H1 (cell line): ENCODE measurements around the gene CYREN. TPM values are rescaled to one million over a fixed set of nuclear protein-coding genes. Genes with fewer than 3 reads are reported as not detected.

Experiments
- CTCF ChIA-PET: fragments of 300-600 bp; sonication (Branson Sonifier 250); formaldehyde crosslinking; loops from one replicate; lab custom pipeline; 2021; ENCODE audit not compliant: partially characterized antibody; lab: Charles Lee
- POLR2A ChIA-PET: fragments of 300-600 bp; sonication (Branson Sonifier 250); formaldehyde crosslinking; loops from one replicate; lab custom pipeline; 2021; ENCODE audit warnings: inconsistent platforms; ENCODE audit not compliant: partially characterized antibody; lab: Charles Lee
- DNase-seq, 2 experiments: peaks; one replicate each; pipeline versions ENCODE4 v3.0.0 to v3.0.0-alpha.2; 2010 to 2022; ENCODE audit warnings: low spot score in 2 of 2, low read depth in 1 of 2, mixed read lengths in 1 of 2
- FAIRE-seq: peaks from 2 replicates; lab custom pipeline; 2011; peaks lifted over from hg19 to GRCh38; lab: Jason Lieb, UNC
- H2AFZ ChIP-seq: 2 replicates; pipeline ENCODE4 v1.8.1; 2012; ENCODE audit warnings: low read length, inconsistent platforms
- H2AK5ac ChIP-seq: 2 replicates; pipeline ENCODE4 v1.6.1; 2013; ENCODE audit warnings: low read depth, low read length
- H2BK120ac ChIP-seq: replicated peaks from 2 replicates; pipeline ENCODE3; 2013; ENCODE audit warnings: low read depth, low read length, inconsistent platforms
- H2BK12ac ChIP-seq: 2 replicates; pipeline ENCODE4 v1.6.1; 2013; ENCODE audit warnings: low read depth, low read length
- H2BK15ac ChIP-seq: 2 replicates; pipeline ENCODE4 v1.6.1; 2013; ENCODE audit warnings: low read length
- H2BK20ac ChIP-seq: 2 replicates; pipeline ENCODE4 v1.6.1; 2013; ENCODE audit warnings: low read length
- H2BK5ac ChIP-seq: 2 replicates; pipeline ENCODE4 v1.6.1; 2013; ENCODE audit warnings: low read depth, low read length
- H3K14ac ChIP-seq: 2 replicates; pipeline ENCODE4 v1.6.1; 2013; ENCODE audit warnings: inconsistent platforms; ENCODE audit not compliant: insufficient read length
- H3K18ac ChIP-seq: 2 replicates; pipeline ENCODE4 v1.6.1; 2013; ENCODE audit warnings: low read length; ENCODE audit errors: extremely low read depth
- H3K23ac ChIP-seq: 2 replicates; pipeline ENCODE4 v1.6.1; 2013; ENCODE audit warnings: inconsistent platforms; ENCODE audit not compliant: insufficient read length
- H3K23me2 ChIP-seq: 2 replicates; pipeline ENCODE4 v1.6.1; 2013; ENCODE audit warnings: low read depth, low read length
- H3K27ac ChIP-seq: 2 replicates; pipeline ENCODE4 v1.6.1; 2011; ENCODE audit warnings: low read depth, low read length, inconsistent platforms
- H3K27me3 ChIP-seq, 4 experiments: replicated peaks in 1 of 4; 1 replicate in 1 of 4; 2 replicates in 3 of 4; pipeline versions ENCODE4 v1.6.1 to v1.8.1; 2011 to 2013; ENCODE audit warnings: low read length in 3 of 4, mild to moderate bottlenecking in 3 of 4, inconsistent platforms in 2 of 4, mixed read lengths in 2 of 4, moderate library complexity in 1 of 4; ENCODE audit not compliant: control insufficient read depth in 3 of 4, insufficient read depth in 3 of 4; ENCODE audit errors: extremely low read depth in 1 of 4
- H3K36me3 ChIP-seq, 4 experiments: 2 replicates each; pipeline versions ENCODE4 v1.6.1 to v1.8.1; 2011 to 2013; ENCODE audit warnings: mild to moderate bottlenecking in 4 of 4, low read length in 3 of 4, moderate library complexity in 2 of 4, control low read depth in 1 of 4, inconsistent platforms in 1 of 4; ENCODE audit not compliant: insufficient read depth in 4 of 4, control insufficient read depth in 2 of 4
- H3K4ac ChIP-seq: replicated peaks from 2 replicates; pipeline ENCODE3; 2013; ENCODE audit warnings: low read length, low read depth, mixed read lengths, inconsistent platforms; ENCODE audit not compliant: insufficient read length
- H3K4me1 ChIP-seq, 4 experiments: replicated peaks in 1 of 4; 1 replicate in 1 of 4; 2 replicates in 3 of 4; pipeline versions ENCODE4 v1.6.1 to v1.8.1; 2011 to 2013; ENCODE audit warnings: low read length in 3 of 4, inconsistent platforms in 2 of 4, mixed read lengths in 1 of 4; ENCODE audit not compliant: insufficient read depth in 4 of 4, control insufficient read depth in 3 of 4
- H3K4me2 ChIP-seq, 2 experiments: 2 replicates each; pipeline versions ENCODE4 v1.6.1 to v1.8.1; 2011 to 2013; ENCODE audit warnings: low read depth in 2 of 2, low read length in 2 of 2, control low read depth in 1 of 2, inconsistent platforms in 1 of 2, mild to moderate bottlenecking in 1 of 2; ENCODE audit not compliant: insufficient read depth in 1 of 2
- H3K4me3 ChIP-seq, 4 experiments: fragments of 200-600, 300-600 bp in 1 of 4; sonication (generic), shearing (Covaris generic), sonication (Bioruptor Twin) in 1 of 4; 2 replicates each; pipeline versions ENCODE4 v1.5.1 to v1.8.1; 2011 to 2016; ENCODE audit warnings: low read length in 4 of 4, low read depth in 3 of 4, control low read depth in 2 of 4, inconsistent platforms in 2 of 4, mild to moderate bottlenecking in 2 of 4, mixed read lengths in 1 of 4, moderate library complexity in 1 of 4; ENCODE audit not compliant: insufficient read depth in 2 of 4; ENCODE audit errors: extremely low read depth in 1 of 4
- H3K56ac ChIP-seq: replicated peaks from 2 replicates; pipeline ENCODE3; 2013; ENCODE audit warnings: low read depth, mild to moderate bottlenecking, mixed read lengths, low read length, inconsistent platforms; ENCODE audit not compliant: insufficient read length
- H3K79me1 ChIP-seq: 2 replicates; pipeline ENCODE4 v1.6.1; 2013; ENCODE audit warnings: low read depth, low read length, control low read depth
- H3K79me2 ChIP-seq, 2 experiments: 2 replicates each; pipeline versions ENCODE4 v1.6.1 to v1.8.1; 2012 to 2013; ENCODE audit warnings: low read length in 2 of 2, mild to moderate bottlenecking in 2 of 2, inconsistent platforms in 1 of 2; ENCODE audit not compliant: insufficient read depth in 2 of 2, control insufficient read depth in 1 of 2
- H3K9ac ChIP-seq, 4 experiments: replicated peaks in 1 of 4; 1 replicate in 1 of 4; 2 replicates in 3 of 4; pipeline versions ENCODE4 v1.6.1 to v1.8.1; 2011 to 2013; ENCODE audit warnings: low read depth in 3 of 4, low read length in 3 of 4, control low read depth in 2 of 4, mild to moderate bottlenecking in 2 of 4, moderate library complexity in 2 of 4, inconsistent platforms in 1 of 4; ENCODE audit errors: extremely low read depth in 1 of 4
- H3K9me3 ChIP-seq, 2 experiments: 2 replicates each; pipeline versions ENCODE4 v1.6.1 to v1.8.1; 2012 to 2013; ENCODE audit warnings: mild to moderate bottlenecking in 2 of 2, moderate library complexity in 2 of 2, control low read depth in 1 of 2, inconsistent platforms in 1 of 2, low read depth in 1 of 2, low read length in 1 of 2, mixed read lengths in 1 of 2; ENCODE audit not compliant: insufficient read depth in 2 of 2
- H4K20me1 ChIP-seq, 2 experiments: replicated peaks in 1 of 2; 2 replicates each; pipeline versions ENCODE3 to v1.8.1; 2011 to 2013; ENCODE audit warnings: inconsistent platforms in 2 of 2, low read length in 2 of 2, mild to moderate bottlenecking in 1 of 2; ENCODE audit not compliant: insufficient read depth in 2 of 2, control insufficient read depth in 1 of 2
- H4K5ac ChIP-seq: 2 replicates; pipeline ENCODE4 v1.6.1; 2013; ENCODE audit warnings: low read length, low read depth, mixed read lengths, inconsistent platforms; ENCODE audit not compliant: insufficient read length
- H4K8ac ChIP-seq: 2 replicates; pipeline ENCODE4 v1.8.0; 2013; ENCODE audit warnings: mild to moderate bottlenecking, moderate library complexity, low read length, inconsistent platforms; ENCODE audit not compliant: insufficient read depth; ENCODE audit errors: extremely low read depth
- H4K91ac ChIP-seq: replicated peaks from 2 replicates; pipeline ENCODE3; 2013; ENCODE audit warnings: low read length, mixed read lengths, inconsistent platforms; ENCODE audit not compliant: insufficient read length
- E2F6 ChIP-seq: IDR thresholded peaks from 2 replicates; pipeline ENCODE4 v1.6.1; 2012; ENCODE audit warnings: inconsistent platforms
- EP300 ChIP-seq, 2 experiments: IDR thresholded peaks; 1 replicate in 1 of 2; 2 replicates in 1 of 2; pipeline ENCODE4 v1.6.1; 2011 to 2012; ENCODE audit warnings: low read depth in 2 of 2, low read length in 2 of 2, mild to moderate bottlenecking in 2 of 2, borderline replicate concordance in 1 of 2, inconsistent platforms in 1 of 2, moderate library complexity in 1 of 2
- EZH2 ChIP-seq: fragments of 200-600 bp; sonication (generic); IDR thresholded peaks from 2 replicates; pipeline ENCODE4 v1.7.1; 2012; ENCODE audit warnings: low read depth, mild to moderate bottlenecking, moderate library complexity, low read length, inconsistent platforms; ENCODE audit not compliant: severe bottlenecking
- SIRT6 ChIP-seq: IDR thresholded peaks from one replicate; pipeline ENCODE4 v1.7.1; 2012; ENCODE audit warnings: low read length, inconsistent platforms
- SP2 ChIP-seq: IDR thresholded peaks from 2 replicates; pipeline ENCODE4 v1.6.1; 2012; ENCODE audit warnings: mild to moderate bottlenecking, low read length, inconsistent platforms
- TEAD4 ChIP-seq: IDR thresholded peaks from 2 replicates; pipeline ENCODE4 v1.6.1; 2012; ENCODE audit warnings: low read depth, low read length, inconsistent platforms, mixed read lengths
- WGBS, 2 experiments: shearing (Covaris generic) in 1 of 2; methylation state at CpG; one replicate each; pipeline versions ENCODE4 v1.1.6 to v1.1.7; 2013 to 2015; ENCODE audit warnings: low lambda C conversion rate in 2 of 2, mixed read lengths in 2 of 2, inconsistent platforms in 1 of 2, low coverage in 1 of 2, missing lambda C conversion rate in 1 of 2; ENCODE audit not compliant: insufficient replicate concordance in 2 of 2, insufficient coverage in 1 of 2, insufficient read length in 1 of 2; ENCODE audit errors: extremely low coverage in 1 of 2, missing lambda C conversion rate in 1 of 2; 5-methylcytosine and 5-hydroxymethylcytosine counted together
- polyA plus RNA-seq, 7 experiments: library from polyadenylated mRNA; depleted of rRNA in 3 of 7; stranded (reverse) in 5 of 7; unstranded in 2 of 7; fragments of >200 nt in 5 of 7; fragments of 200-250 nt in 2 of 7; gene quantifications; 1 replicate in 5 of 7; 2 replicates in 1 of 7; 4 replicates in 1 of 7; pipeline versions ENCODE4 v1.2.1 to v1.2.3, GENCODE V29; 2011 to 2013; ENCODE audit warnings: missing spikeins in 2 of 7, mixed read lengths in 2 of 7
- total RNA-seq: library from RNA; stranded (reverse); fragmentation: NEBNext Ultra II Directional; extraction: Animal tissue kit (Norgen Biotek cat#: 25700); gene quantifications from 2 replicates; pipeline ENCODE4 v1.2.1, GENCODE V29; 2021

CYREN gene
- total and polyA plus RNA-seq, 2 of the 8 experiments (the other 6 are each of a cell fraction or from before 2014, with no cell fraction given), result 25.1 to 46.2 TPM

DNA sequence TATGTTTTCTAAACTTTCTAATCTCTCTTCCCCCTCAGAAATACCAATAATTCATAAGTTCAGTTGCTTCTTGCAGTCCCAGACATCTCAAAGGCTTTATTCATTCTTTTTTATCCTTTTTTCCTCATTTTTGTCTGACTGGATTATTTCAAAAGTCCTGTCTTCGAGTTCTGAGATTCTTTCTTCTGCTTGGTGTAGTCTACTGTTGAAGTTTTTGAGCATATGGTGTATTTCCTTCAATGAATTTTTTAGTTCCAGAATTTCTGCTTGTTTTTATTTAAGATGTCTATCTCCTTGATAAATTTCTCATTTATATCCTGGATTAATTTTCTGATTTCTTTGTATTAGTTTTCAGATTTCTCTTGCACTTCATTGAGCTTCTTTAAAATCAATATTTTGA, 14.2 kb downstream of the CYREN start:
- POLR2A ChIA-PET, result interaction anchor here (5.7 kb wide), 1 partner anchor 13 kb away, joined by 32 read pairs; the partner anchor contains the start of gene CYREN
- Histone ChIP-seq H2BK20ac (no peak overlapping the region), H3K23ac (no peak overlapping the region), H3K27ac (no peak overlapping the region), H3K27me3 (no peaks in the 10 kb centered on the region), H3K36me3 (no peaks in the 10 kb centered on the region; a peak in 1 of 8 replicates), H2BK120ac (no peak overlapping the region), H3K23me2 (no peaks in the 10 kb centered on the region), H2BK15ac (no peak overlapping the region), H3K79me2 (no peaks in the 10 kb centered on the region), H3K56ac (no peak overlapping the region), H3K9ac (no peak overlapping the region), H4K91ac (no peak overlapping the region), H2BK5ac (no peak overlapping the region), H3K4me1 (0 out of 7 replicates have a peak, but pooled peaks cover 0 to 2% (median 0%) of the 10 kb centered on the region in 4 experiments), H3K18ac (no peak overlapping the region), H3K14ac (no peak overlapping the region), H3K4ac (no peak overlapping the region), H4K8ac (no peak overlapping the region), H3K4me2 (no peak overlapping the region), H2BK12ac (no peak overlapping the region), H3K9me3 (peaks cover 14 to 20% of the 10 kb centered on the region in 2 experiments; a peak in 3 of 4 replicates), H3K4me3 (no peak overlapping the region), H3K79me1 (no peaks in the 10 kb centered on the region; the same call in 1 of the 2 replicates), H2AK5ac (no peak overlapping the region), H4K20me1 (no peaks in the 10 kb centered on the region), H4K5ac (no peak overlapping the region), H2AFZ (no peak overlapping the region)
- no peak for FAIRE-seq
- WGBS, 2 experiments, result 86% methylated on average over 1 of the region's 1 CpG; no CpG with 5 or more reads in 1 of the 2 experiments
- TF ChIP-seq E2F6 (no peak), SP2 (no peak), EP300 (IDR thresholded peaks at IDR 0.05; ENCODE audit: borderline replicate concordance in 1 of 2, low read depth in 2 of 2, low read length in 2 of 2) (no peak), SIRT6 (no peak), TEAD4 (no peak), EZH2 (no peak)
- CTCF ChIA-PET, result interaction anchor here (0.5 to 3.5 kb wide), 3 partner anchors 13 to 673 kb away, joined by 3 to 12 read pairs (median 4); no protein-coding TSS in a partner anchor
- no peak for DNase-seq
